Effector CD8-positive, alpha-beta T cell (primary cell): ENCODE results near the gene RNF130.
"Not testable (repeated sequence)": the region's sequence is repeated elsewhere in the genome, so short reads cannot be mapped to it uniquely, and the experiment has no call there.

ENCODE experiments used
- DNase-seq: peaks from one replicate; lab custom pipeline; 2025; lab: John Stamatoyannopoulos, UW

The RNF130 gene

DNA sequence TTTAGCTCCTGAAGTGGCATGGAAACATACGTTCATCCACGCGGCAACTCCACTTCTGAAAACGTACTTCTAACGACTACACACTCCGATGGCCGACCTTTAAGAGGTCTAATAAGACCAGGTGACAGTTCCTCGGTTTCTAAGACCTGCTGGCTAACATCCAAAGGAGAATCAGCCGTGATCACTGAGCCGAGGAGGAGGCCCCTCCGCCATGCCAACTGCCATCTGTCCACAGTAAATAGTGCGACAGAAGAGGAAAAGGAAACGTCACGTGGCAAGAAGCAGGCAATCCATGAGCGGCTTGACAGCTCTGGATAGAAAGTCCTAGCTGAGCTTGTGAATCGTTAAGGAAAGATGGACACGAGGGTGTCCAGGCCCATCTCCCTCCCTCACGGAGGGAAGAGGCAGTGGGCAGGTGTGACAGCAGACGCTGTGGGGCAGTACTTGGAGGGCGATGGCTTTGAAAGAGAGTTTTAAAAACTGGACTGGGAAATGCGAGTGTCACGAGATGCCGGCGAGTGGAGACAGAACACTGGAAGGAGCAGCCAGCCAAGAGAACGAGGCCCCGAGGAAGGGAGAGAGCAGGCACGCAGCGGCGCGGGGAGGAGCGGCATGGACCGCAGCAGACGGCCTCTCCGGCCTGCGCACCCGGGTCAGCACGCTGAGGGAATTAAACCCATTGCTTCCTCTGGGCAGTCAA is 97.2 kb downstream of the RNF130 start:
- no peak for DNase-seq

- DNase-seq = no peak
Observed at GRCh38 chr5:179973391-179973790, 98.2 kb downstream of the RNF130 start.

DNA sequence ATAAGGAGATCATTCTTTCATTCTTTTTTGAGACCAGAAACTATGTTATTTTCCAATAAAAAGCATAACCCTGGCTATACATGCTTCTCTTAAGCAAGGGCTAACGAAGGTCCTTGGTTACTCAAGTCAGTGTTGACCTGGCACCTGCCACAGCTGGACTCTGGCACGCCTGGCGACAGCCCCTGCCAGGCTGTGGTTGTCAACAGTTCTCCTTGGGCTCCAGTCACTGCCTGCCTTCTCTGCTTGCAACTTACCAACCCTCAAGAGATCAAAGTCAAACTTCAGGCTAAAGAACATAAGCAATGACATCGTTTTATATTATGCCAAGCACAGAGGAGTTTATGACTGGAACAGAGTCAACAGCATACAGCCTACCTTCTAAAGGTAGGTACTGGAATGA is 102.4 kb downstream of the RNF130 start:
- DNase-seq = no peak

- DNase-seq = no peak
Observed at GRCh38 chr5:179967489-179967888, 104.1 kb downstream of the RNF130 start.

- no peak for DNase-seq
Observed at GRCh38 chr5:179964015-179964414, 107.5 kb downstream of the RNF130 start.

DNA sequence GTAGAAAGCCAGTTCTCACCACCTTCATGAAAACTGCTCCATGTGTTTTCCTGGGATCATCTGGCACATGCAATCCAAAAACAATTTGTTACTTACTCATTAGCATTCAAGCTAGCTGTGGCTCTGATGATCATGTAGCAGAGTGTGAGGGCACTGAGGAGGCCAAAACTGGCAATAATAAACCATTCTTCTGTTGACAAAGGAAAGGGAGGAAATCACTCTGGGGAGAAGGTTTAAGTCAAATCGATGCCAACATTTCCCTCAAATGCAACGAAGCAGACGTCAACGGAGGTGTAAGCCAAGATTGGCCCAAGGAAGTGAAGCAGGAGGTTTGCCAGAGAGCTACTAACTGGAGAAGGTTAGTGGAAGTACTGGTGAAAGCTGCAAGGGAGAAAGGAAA is 108.2 kb downstream of the RNF130 start:
- no peak for DNase-seq

- no peak for DNase-seq
Observed at GRCh38 chr5:179960204-179960831, 111.2 kb downstream of the RNF130 start.

DNA sequence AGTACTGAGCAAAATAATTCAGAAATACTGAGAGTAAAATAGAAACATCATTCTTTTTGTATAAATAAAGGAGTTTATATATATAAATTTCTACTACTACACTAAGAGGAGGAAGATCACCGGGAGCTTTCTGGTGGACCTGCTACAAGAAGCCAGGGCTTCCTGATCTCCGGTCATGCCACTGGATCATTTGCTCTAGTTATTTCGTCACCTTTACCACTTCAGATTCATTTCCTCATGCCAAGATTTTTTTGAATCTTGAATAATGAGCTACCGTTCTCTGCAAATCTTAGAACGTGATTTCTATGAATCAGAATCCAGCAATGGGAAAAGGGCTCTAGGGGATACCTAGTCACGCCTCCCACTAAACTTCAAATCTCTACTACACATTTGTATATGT is 111.9 kb downstream of the RNF130 start:
- no peak for DNase-seq

DNA sequence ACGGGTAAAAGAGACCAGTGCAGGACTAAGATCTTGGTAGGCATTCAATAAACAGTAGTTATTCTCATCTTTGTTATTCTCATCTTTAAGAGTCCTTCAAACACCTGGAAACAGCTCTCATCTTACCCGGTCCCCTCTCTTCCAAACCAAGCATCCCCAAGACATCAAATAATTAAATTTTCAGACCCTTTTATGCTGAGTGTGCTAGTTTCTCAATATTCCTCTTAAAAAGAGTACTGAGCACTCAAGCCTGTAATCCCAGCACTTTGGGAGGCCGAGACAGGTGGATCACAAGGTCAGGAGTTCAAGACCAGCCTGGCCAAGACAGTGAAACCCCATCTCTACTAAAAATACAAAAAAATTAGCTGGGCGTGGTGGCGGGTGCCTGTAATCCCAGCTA is 112.4 kb downstream of the RNF130 start:
- not testable (repeated sequence) for DNase-seq

- DNase-seq = no peak
Observed at GRCh38 chr5:179955630-179956029, 115.9 kb downstream of the RNF130 start.

GRCh38 chr5:179955062-179955461 is 116.5 kb downstream of the RNF130 start:
- DNase-seq = no peak

DNA sequence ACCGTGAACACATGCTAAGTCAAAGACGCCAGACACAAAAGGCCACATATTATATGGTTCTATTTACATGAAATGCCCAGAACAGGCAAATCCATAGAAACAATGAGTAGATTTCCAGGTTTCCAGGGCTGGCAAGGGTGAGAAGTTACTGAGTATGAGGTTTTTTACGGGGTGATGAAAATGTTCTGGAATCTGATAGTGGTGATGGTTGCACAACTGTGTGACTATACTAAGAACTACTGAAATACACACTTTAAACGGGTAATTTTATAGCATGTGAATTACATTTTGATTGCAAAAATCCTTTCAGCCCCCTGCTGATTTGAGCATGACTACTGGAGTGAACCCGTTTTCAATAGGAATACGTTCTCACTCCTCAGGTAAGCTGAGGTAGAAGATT is 117.1 kb downstream of the RNF130 start:
- DNase-seq = no peak

- no peak for DNase-seq
Observed at GRCh38 chr5:179953987-179954386, 117.6 kb downstream of the RNF130 start.

DNA sequence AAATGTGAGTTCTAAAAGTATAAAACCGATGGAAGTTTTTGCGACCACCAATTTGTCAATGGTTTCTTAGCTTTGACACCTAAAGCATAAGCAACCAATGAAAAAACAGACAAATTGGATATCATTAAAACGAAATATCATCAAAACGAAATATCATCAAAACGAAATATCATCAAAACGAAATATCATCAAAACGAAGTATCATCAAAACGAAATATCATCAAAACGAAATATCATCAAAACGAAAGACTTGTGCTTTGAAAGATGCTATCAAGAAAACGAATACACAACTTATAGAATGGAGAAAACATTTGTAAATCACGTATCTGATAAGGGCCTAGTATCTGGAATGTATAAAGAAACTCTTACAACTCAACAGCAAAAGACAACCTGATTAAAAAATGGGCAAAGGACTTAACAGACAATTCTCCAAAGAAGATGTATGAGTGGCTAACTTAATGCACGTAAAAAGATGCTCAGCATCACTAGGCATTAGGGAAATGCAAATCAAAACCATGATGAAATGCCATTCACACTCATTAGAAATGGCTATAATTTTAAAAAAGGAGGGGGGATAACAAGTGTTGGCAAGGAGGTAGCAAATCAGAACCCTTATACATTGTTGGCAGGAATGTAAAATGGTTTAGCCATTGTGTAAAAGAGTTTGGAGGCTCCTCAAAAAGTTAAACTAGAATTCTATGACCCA is 134.4 kb downstream of the RNF130 start:
- DNase-seq = no peak

DNA sequence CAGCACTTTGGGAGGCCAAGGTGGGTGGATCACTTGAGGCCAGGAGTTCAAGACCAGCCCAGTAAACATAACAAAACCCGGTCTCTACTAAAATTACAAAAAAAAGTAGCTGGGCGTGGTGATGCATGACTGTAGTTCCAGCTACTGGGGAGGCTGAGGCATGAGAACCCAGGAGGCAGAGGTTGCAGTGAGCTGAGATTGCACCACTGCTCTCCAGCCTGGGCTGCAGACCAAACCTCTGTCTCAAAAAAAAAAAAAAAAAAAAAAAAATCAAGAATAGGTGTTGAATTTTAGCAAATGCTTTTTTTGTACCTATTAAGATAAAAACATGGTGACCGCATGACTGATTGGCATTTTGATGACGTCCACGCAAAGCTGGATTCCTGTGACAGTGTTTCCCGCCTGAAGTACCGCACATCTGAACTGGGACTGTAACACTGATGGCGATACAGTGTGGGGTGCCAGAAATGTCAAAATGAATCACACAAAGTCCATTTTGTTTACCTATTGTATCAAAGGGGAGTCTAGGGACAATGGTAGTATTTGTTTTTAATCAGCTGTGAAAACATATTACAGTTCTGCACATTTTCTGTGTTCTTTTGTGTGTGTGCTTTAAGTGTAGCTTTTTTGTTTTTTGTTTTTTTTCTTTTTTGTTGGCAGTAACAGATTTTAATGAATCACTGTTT is 140.6 kb downstream of the RNF130 start:
- DNase-seq = no peak

- DNase-seq = no peak
Observed at GRCh38 chr5:179927824-179928223, 143.7 kb downstream of the RNF130 start.

DNA sequence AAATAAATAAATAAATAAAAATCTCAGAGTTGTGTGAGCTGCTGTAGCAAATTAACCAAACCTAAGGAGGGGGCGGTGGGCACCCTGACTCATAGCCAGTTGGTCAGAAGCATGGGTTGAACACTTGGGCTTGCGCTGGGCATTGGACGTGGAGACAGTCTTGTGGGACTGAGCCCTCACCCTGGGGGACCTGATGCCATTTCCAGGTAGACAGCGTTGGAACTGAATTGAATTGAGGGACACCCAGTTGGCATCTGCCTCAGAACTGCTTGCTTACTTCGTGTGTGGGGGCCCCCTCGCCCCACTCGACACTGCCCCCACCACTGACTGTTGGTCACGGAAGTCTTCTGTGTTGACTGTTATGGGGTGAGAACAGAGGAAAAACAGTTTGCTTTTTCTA is 144.9 kb downstream of the RNF130 start:
- DNase-seq = no peak

DNA sequence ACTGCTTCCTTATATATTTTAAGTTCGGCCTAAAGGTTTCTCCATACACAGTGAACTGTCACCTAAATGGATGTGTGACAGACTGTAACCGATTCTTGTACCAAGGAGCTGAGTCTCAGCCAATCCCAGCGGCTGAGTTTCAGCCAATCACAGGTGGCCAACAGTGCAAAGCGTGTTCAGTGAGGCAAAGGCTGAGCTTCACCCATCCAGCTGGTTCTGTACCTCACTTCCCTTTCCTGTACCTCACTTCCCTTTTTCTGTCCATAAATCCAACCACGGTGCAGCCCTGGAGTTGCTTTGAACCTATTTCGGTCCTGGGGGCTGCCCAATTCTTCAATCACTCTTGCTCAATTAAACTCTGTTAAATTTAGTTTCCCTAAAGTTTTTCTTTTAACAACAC is 148.1 kb downstream of the RNF130 start:
- DNase-seq = no peak

- DNase-seq = no peak
Observed at GRCh38 chr5:179920175-179920574, 151.4 kb downstream of the RNF130 start.

DNA sequence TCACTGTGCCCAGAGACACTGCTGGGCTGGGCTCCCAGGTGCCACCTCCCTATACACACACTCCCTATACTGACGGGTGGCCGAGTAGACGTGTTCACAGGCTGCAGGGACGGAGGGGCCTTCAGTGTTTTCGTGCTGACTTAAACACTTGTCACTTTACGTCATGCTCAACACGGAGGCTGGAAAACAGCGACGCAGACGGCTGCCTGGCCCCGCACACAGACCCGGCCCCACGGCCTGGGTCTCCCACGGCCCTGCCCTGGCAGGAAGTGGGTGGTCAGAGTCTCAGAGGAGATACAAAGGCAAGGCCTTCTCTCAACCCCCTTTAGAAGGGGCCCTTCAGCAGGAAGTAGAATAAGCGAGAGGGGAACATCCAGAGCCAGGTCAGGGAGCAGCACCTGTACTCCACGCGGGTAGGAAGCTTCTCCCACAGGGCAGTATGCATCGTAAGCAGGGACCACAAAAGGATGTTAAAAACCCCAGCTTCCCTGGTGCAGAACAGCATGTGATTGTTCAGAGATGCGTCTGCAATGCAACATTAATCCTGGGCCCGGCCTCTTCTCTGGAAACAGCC is 152.0 kb downstream of the RNF130 start:
- no peak for DNase-seq

DNA sequence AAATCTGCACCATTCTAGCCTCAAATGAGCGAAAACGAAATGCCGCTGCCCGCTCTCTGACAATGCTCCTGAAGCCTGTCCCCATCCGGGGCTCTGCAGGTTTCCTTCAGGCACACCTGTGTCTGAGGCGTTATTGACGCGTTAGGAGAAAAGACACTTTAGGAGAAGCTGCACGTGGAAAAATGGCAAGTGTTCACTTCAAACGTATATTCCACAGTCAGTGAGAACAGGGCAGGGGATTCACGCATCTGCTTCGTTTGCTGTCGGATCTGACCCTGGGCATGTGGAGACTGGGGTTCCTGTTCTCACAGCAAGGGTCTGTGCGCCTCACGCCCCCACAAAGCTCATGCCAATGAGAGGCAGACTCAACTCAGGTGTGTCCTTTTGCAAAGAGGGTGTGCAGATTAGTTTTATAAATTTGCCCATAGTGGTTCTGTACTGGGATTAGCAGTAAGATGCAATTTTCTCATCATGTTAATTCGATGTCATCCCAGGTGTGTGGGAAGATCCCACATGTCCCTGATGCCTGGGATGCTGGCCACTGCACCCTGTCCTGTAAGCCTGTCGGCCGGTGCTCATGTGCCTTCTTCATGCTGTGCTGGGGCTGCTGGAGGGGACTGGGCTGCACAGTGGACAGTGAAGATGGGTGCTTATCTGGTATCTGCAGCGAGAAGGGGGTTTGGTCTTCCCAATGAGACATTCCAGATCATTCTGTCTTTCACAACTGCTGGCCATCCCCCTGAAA is 152.6 kb downstream of the RNF130 start:
- DNase-seq = no peak

- DNase-seq = no peak
Observed at GRCh38 chr5:179916523-179916922, 155.0 kb downstream of the RNF130 start.
